WTC11 (cell line): ENCODE data around the gene SAMM50. TPM values are rescaled to one million over a fixed set of nuclear protein-coding genes. Genes with fewer than 3 reads are reported as not detected.

Source experiments
- ATAC-seq: fragments of 200-7000 bp; cut with Tn5 transposase; 2 replicates; pipeline ENCODE4 v1.10.0; 2021; ENCODE audit warnings: mild to moderate bottlenecking, moderate library complexity
- CTCF ChIA-PET: fragments of 300-600 bp; sonication (Branson Sonifier 250); formaldehyde crosslinking; loops from one replicate; lab custom pipeline; 2021; ENCODE audit warnings: antibody characterized with exemption; lab: Charles Lee
- POLR2A ChIA-PET: fragments of 350-600 bp; sonication (Branson Sonifier 250); formaldehyde crosslinking; loops from one replicate; lab custom pipeline; 2021; ENCODE audit warnings: antibody characterized with exemption; lab: Charles Lee
- DNase-seq: peaks from one replicate; pipeline ENCODE4 v3.0.0; 2021; ENCODE audit warnings: low spot score
- H3K27ac Mint-ChIP-seq: 2 replicates; pipeline ENCODE4 v1.8.0; 2021; ENCODE audit warnings: mixed read lengths
- H3K27me3 Mint-ChIP-seq: 2 replicates; pipeline ENCODE4 v1.8.0; 2021; ENCODE audit warnings: low read depth, mild to moderate bottlenecking, moderate library complexity, mixed read lengths
- H3K36me3 Mint-ChIP-seq: 2 replicates; pipeline ENCODE4 v1.8.0; 2021; ENCODE audit warnings: mixed read lengths
- H3K4me1 Mint-ChIP-seq: 2 replicates; pipeline ENCODE4 v1.8.0; 2022; ENCODE audit warnings: mixed read lengths
- H3K4me3 Mint-ChIP-seq: 2 replicates; pipeline ENCODE4 v1.8.0; 2021; ENCODE audit warnings: mild to moderate bottlenecking, moderate library complexity, mixed read lengths
- H3K9me3 Mint-ChIP-seq: 2 replicates; pipeline ENCODE4 v1.8.0; 2021; ENCODE audit warnings: mixed read lengths
- CBFB ChIP-seq: sonication (generic); formaldehyde crosslinking; IDR thresholded peaks from 2 replicates; pipeline ENCODE4 v1.8.1; 2022; ENCODE audit warnings: mild to moderate bottlenecking, low read depth, missing genetic modification reagents
- CDX4 ChIP-seq: fragments of 250-450 bp; sonication (Bioruptor Pico); IDR thresholded peaks from 2 replicates; pipeline ENCODE4 v1.9.0; 2021; ENCODE audit warnings: moderate library complexity, mild to moderate bottlenecking, inconsistent platforms, borderline replicate concordance
- CREM ChIP-seq: sonication (generic); formaldehyde crosslinking; IDR thresholded peaks from 2 replicates; pipeline ENCODE4 v1.8.1; 2022; ENCODE audit warnings: mild to moderate bottlenecking, missing genetic modification reagents, moderate library complexity
- CTCF ChIP-seq: fragments of 200-600 bp; IDR thresholded peaks from 2 replicates; pipeline ENCODE4 v1.8.0; 2022; ENCODE audit warnings: antibody characterized with exemption
- E2F1 ChIP-seq: sonication (generic); formaldehyde crosslinking; IDR thresholded peaks from 2 replicates; pipeline ENCODE4 v1.8.0; 2022; ENCODE audit warnings: mild to moderate bottlenecking, missing genetic modification reagents
- E2F4 ChIP-seq: sonication (generic); formaldehyde crosslinking; IDR thresholded peaks from 2 replicates; pipeline ENCODE4 v1.8.1; 2022; ENCODE audit warnings: low read depth, mild to moderate bottlenecking, moderate library complexity, missing genetic modification reagents, borderline replicate concordance
- ELF4 ChIP-seq: sonication (generic); formaldehyde crosslinking; IDR thresholded peaks from 2 replicates; pipeline ENCODE4 v1.8.1; 2022; ENCODE audit warnings: low read depth, mild to moderate bottlenecking, moderate library complexity, missing genetic modification reagents
- EMX1 ChIP-seq: fragments of 250-450 bp; sonication (Bioruptor Pico); IDR thresholded peaks from 2 replicates; pipeline ENCODE4 v1.8.0; 2021; ENCODE audit warnings: mild to moderate bottlenecking
- HMGXB4 ChIP-seq: sonication (generic); formaldehyde crosslinking; IDR thresholded peaks from 2 replicates; pipeline ENCODE4 v1.8.1; 2023; ENCODE audit warnings: mild to moderate bottlenecking, moderate library complexity, missing genetic modification reagents
- NR1H2 ChIP-seq: sonication (generic); formaldehyde crosslinking; IDR thresholded peaks from 2 replicates; pipeline ENCODE4 v1.9.0; 2021; ENCODE audit warnings: mild to moderate bottlenecking, moderate library complexity, missing genetic modification reagents
- PRDM15 ChIP-seq: sonication (generic); formaldehyde crosslinking; IDR thresholded peaks from 2 replicates; pipeline ENCODE4 v1.8.0; 2022; ENCODE audit warnings: missing genetic modification reagents
- SMAD3 ChIP-seq: sonication (generic); formaldehyde crosslinking; IDR thresholded peaks from 2 replicates; pipeline ENCODE4 v1.8.0; 2022; ENCODE audit warnings: missing genetic modification reagents, mild to moderate bottlenecking, borderline replicate concordance
- STAT6 ChIP-seq: sonication (generic); formaldehyde crosslinking; conservative IDR thresholded peaks from 2 replicates; pipeline ENCODE4 v1.8.1; 2023; ENCODE audit warnings: mild to moderate bottlenecking, low read depth, missing genetic modification reagents, moderate library complexity
- USF1 ChIP-seq: sonication (generic); formaldehyde crosslinking; IDR thresholded peaks from 2 replicates; pipeline ENCODE4 v1.8.0; 2022; ENCODE audit warnings: mild to moderate bottlenecking, missing genetic modification reagents
- ZNF219 ChIP-seq: sonication (generic); formaldehyde crosslinking; IDR thresholded peaks from 2 replicates; pipeline ENCODE4 v1.8.0; 2023; ENCODE audit warnings: missing genetic modification reagents, mild to moderate bottlenecking, borderline replicate concordance
- ZNF317 ChIP-seq: sonication (generic); formaldehyde crosslinking; IDR thresholded peaks from 2 replicates; pipeline ENCODE4 v1.8.1; 2023; ENCODE audit warnings: low read depth, mild to moderate bottlenecking, moderate library complexity, missing genetic modification reagents, borderline replicate concordance
- ZNF396 ChIP-seq: fragments of 250-450 bp; sonication (Bioruptor Pico); IDR thresholded peaks from 2 replicates; pipeline ENCODE4 v1.8.0; 2021; ENCODE audit warnings: mild to moderate bottlenecking, moderate library complexity, borderline replicate concordance
- total RNA-seq: library from RNA; stranded (reverse); gene quantifications from 3 replicates; pipeline ENCODE4 v1.2.3, GENCODE V29; 2021

Gene SAMM50
- total RNA-seq, 1 experiment from 2014 or later, result 72.1 TPM

- DNase-seq (no peak), ATAC-seq (no peak)
- POLR2A ChIA-PET, result no interaction called here
- Mint-ChIP-seq H3K4me3 (no peak overlapping the region), H3K4me1 (peaks cover 4% of the 10 kb centered on the region), H3K27ac (no peak overlapping the region), H3K9me3 (no peaks in the 10 kb centered on the region), H3K27me3 (no peaks in the 10 kb centered on the region), H3K36me3 (peaks cover 34% of the 10 kb centered on the region)
- CTCF ChIA-PET, result no interaction called here
- TF ChIP-seq ZNF396 (CRISPR knock-in tag) (no peak), CTCF (no peak), CREM (no peak), STAT6 (CRISPR knock-in tag) (no peak), EMX1 (CRISPR knock-in tag) (no peak), E2F4 (CRISPR knock-in tag) (no peak), NR1H2 (CRISPR knock-in tag) (no peak), E2F1 (CRISPR knock-in tag) (no peak), ZNF219 (no peak), ZNF317 (no peak), CDX4 (CRISPR knock-in tag) (no peak), HMGXB4 (CRISPR knock-in tag) (no peak), SMAD3 (CRISPR knock-in tag) (no peak), PRDM15 (no peak), USF1 (CRISPR knock-in tag) (no peak), ELF4 (no peak), CBFB (CRISPR knock-in tag) (no peak)
These were observed 44.9 kb downstream of the SAMM50 start for GRCh38 chr22:44000123-44000522.
